ENCODE measurements around the gene RNF217.

DNA sequence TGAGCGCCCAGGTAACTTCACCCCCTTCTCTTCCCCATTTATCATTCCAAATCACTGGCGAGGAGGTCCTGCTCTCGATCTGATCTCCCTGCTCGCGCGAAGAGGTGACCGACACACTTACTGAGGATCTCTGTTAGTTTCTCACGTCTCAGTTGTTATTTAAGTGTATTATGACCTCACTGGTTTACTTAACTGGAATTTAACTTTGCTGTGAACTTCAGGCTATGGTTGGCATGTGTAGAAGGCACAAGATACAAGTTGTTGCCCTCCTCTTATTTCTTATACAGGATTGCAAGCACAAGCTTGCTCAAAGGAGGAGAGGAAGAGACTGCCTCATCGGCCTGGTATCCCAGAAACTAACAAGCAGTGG, 1.2 kb downstream of the RNF217 start:
- TF ChIP-seq POLR2AphosphoS5 (IDR thresholded peaks at IDR 0.05) = no peak
- TF ChIP-seq, protein P1, sequence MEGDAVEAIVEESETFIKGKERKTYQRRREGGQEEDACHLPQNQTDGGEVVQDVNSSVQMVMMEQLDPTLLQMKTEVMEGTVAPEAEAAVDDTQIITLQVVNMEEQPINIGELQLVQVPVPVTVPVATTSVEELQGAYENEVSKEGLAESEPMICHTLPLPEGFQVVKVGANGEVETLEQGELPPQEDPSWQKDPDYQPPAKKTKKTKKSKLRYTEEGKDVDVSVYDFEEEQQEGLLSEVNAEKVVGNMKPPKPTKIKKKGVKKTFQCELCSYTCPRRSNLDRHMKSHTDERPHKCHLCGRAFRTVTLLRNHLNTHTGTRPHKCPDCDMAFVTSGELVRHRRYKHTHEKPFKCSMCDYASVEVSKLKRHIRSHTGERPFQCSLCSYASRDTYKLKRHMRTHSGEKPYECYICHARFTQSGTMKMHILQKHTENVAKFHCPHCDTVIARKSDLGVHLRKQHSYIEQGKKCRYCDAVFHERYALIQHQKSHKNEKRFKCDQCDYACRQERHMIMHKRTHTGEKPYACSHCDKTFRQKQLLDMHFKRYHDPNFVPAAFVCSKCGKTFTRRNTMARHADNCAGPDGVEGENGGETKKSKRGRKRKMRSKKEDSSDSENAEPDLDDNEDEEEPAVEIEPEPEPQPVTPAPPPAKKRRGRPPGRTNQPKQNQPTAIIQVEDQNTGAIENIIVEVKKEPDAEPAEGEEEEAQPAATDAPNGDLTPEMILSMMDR (IDR thresholded peaks at IDR 0.05 in 8 of 11, conservative IDR thresholded peaks at IDR 0.05 in 3 of 11) = no peak
- no peak for TF ChIP-seq POLR2A (IDR thresholded peaks at IDR 0.05)
